DMS 273 (cell line): ENCODE results near the gene CHCHD3.
"Not testable (repeated sequence)": the region's sequence is repeated elsewhere in the genome, so short reads cannot be mapped to it uniquely, and the experiment has no call there.

Experiments
- DNase-seq: peaks from one replicate; lab custom pipeline; 2025; ENCODE audit not compliant: unreplicated experiment; lab: John Stamatoyannopoulos, UW

The CHCHD3 gene

DNA sequence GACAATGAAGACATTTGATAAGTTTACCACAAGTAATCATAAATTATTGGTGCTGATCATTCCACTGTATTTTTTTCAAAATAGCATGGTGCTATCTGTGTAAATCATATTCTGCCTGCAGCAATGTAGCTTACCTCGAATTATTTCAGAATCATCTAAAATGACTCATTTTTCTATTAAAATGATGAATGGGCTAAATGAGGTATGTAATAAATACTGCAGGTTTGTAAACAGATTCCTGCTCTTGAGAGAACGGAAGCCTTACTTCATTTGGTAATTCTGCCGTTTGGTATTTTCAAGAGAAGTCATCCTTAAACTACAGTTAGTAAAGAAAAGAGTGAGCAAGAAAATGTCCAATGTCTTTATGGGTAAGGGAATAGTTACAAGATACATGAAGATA is 115.9 kb downstream of the CHCHD3 start:
- no peak for DNase-seq

DNA sequence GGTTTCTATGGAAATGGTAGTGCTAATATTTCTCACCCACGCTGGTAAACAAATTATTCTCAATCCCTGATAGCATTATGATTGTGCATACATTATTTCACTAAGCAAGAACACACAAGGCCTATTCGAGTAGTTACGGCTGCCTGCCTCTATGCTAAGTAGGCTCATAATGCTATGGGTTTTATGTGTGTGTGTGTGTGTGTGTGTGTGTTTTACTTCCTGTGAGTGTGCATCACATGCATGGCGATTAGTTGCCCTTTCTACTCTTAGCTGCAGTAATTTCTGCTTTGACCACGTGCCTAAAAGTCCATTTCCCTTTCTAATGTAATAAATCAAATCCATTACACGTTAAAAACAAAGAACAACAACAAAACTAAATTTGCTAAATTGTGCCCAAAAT is 117.0 kb downstream of the CHCHD3 start:
- no peak for DNase-seq

DNA sequence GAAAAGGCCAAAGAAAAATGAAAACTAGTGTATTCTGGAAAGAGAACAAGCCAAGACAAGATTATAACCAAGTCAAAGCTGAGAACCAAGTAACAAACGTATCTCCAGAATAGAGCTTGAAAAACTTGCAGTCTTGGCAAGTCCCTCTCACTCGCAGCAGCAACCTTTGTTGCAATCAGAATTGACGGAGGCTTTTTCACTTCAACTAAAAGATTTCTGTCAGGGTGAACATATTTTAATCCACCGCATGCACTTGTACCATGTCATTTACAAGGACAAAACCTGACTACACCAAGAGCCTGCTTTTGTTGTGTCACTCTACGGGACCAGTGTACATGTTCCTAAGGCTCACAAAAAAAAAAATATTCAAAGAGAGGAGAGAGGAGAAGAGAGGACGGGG is 122.0 kb downstream of the CHCHD3 start:
- no peak for DNase-seq

DNA sequence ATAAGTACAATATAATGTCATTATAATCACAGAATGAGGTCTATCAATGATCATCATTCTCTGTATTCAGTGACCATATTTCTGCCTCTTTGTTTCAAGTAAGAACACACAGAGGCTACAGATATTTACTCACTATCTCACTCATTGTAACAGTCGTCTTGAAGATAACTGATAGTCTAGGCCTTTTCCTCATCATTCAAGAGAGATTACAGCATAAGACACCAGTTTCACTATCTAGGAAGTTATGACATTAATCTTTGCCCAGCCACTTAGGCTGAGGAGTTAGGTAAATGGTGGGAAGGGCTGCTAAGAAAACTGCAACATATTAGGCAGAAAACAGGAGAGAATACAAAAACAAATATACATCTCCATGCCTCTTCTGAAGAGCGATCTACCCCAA is 125.3 kb downstream of the CHCHD3 start:
- DNase-seq = no peak

DNA sequence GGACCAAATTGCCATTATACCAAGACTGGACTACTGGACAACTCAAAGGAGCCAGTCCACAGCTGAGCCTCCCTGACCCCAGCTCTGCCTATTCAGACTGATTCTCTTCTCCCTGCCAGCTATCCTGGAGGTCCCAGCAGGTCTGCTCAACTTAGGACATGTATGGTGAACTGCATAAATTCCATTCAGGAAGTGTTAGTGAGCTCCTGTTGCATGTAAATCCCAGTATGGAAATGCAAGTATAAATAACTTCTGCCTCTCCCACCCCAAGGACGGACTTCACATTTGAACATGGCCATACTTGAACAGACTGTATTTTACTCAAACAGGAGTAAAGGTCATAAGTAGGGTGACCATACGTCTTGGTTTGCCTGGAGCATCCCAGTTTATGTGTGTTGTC is 128.4 kb downstream of the CHCHD3 start:
- DNase-seq = no peak

DNA sequence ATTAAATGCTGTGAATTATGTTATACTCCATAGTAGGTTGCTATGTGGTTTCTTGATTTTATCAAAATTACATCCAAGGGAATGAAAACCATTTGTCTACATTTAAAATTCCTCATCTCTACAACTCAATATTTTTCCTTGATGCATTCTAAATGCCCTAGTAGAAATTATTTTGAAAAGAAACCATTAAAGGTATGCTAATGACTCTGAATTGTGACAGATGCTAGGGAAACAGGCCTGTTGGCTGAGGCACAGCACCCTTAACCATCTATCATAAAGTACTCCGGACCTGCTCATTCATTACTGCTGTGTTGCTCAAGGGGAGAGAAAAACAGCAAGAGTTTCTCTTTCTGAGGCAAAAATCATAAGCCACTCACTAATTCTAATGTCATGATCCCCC is 131.2 kb downstream of the CHCHD3 start:
- DNase-seq = no peak

DNA sequence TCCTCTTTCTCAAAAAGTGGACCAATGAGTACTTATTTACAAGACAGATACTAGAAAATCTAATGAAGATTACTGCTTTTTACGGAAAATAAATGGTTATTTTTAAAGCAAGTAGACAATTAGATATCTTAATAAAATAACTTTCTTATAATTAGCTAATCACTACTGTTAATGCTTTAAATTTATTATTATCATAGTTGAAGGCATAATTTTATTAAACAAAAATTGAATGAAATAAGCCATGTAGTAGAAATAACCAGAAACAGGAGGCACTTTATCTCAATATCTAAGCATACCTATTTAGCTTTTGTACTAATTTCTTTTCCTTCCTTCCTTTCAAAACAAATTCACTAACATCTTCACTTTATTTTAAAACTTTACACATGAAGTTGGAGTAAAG is 134.9 kb downstream of the CHCHD3 start:
- no peak for DNase-seq

DNA sequence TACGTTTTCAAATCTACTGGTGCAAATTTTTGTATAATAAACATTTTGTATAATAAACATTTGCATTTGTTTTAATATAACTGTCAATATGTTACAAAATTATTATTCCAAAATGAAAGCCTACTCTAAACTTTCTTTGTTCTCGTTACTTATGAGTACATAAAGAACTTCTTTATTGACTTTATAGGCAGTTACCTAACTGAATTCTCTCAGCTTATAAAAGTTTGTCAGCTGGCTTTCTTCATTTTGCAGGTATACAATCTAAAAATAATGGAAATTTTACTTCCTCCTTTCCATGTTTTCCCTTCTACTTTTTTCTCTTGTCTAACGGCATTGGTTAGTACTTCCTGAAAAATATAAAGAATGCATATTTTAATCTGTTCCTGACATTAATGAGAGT is 137.1 kb downstream of the CHCHD3 start:
- no peak for DNase-seq

DNA sequence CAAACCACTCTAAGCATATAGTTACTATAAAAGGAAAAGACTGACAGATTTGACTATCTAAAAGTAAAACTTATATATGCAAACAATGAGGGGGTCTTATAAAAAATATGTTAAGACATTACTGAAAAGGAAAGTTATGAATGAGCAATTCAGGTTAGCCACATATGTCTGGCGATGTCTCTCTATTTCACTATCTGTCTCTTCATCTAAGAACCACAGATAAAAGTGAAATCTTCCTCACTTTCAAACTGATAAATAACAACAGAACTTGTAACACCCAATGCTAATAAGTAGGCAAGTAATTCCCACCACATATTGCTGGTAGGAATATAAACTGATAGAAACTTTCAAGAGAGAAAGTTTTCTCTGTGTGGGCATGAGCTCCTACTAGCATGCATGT is 138.2 kb downstream of the CHCHD3 start:
- DNase-seq = no peak

DNA sequence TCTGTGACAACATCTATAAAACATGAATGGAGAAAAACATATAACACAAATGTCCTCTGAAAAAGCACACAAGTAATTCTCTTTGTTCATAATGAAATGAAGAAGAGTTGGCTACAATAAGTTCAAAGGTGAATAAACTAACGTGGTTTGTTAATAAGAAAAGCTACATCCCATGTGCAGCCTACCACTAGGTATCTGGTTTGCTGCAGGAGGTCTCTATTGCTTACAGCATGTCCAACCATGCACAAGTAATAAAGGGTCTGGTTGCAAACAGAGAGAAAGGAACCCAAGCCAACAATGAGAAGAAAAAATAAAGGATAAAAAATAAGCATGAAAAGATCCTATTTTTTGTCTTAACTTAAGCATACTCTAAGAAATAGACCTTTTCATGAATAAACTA is 139.2 kb downstream of the CHCHD3 start:
- DNase-seq = no peak

DNA sequence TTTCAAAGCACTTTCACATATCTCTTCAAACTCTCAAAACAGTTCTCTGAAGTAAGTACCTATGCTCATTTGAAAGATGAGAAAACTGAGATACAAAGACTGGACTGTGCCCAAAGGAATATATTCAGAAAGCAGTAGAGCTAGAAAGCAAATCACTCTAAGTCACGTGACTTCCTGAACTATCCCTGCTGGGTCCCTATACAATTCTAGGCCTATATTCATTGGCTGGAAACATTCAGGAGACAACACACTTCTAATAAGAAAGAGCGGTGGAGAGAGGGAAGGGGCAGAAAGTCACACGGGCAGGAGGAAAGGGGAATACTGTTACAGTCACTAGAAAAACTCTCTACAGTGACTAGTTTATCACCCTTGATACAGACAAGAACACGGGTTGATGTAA is 140.0 kb downstream of the CHCHD3 start:
- no peak for DNase-seq

DNA sequence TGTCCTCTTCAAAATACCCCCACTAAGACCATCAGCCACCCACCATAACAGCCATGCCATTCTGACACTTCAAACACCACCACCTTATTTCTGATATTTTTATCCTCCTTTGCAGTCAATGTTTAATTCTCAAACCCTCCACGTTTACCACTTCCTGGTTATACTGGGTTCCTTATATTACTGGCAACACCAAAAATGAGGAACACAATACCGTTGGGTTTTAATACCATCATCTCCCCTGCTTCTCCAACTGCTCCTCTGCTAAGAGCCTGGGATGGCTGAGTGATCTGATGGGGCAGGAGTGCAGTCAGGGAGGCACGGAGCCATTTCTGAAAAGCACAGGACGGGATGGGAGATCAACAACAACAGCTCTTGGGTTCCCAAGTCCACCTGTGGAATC is 140.5 kb downstream of the CHCHD3 start:
- no peak for DNase-seq

DNA sequence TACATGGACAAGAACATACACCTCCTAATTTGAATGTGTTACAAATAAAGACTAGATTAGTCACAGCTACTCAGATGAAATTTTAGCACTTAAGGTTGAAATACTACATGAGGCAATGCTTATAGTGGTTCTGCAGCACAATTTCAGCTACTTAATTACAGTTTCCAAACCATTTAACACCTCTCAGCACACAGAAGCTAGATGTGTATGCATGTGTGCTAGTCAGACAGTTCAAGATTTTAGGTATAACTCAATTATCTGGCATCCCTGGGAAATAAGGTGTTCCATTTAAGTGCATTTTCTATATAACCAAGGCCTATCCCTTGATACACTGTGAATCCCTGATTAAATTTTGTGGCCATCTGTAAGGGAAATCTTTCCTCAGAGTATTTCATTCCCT is 141.8 kb downstream of the CHCHD3 start:
- no peak for DNase-seq

DNA sequence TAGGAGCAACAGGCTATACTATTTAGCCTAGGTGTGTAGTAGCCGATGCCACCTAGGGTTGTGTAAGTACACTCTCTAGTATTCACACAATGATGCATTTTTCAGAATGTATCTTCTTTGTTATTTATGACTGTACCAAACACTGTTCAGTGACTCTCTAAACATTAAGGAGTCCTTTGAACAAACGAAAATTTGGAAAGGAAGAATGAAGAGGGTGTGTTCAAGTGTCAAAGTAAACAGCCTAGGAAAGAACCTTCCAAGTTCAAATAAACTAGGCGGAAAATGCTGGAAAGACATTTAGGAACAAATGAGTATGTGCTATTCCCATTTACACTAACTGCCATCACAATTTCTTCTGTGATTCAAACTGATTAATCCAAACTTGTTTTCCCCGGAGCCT is 142.4 kb downstream of the CHCHD3 start:
- no peak for DNase-seq

DNA sequence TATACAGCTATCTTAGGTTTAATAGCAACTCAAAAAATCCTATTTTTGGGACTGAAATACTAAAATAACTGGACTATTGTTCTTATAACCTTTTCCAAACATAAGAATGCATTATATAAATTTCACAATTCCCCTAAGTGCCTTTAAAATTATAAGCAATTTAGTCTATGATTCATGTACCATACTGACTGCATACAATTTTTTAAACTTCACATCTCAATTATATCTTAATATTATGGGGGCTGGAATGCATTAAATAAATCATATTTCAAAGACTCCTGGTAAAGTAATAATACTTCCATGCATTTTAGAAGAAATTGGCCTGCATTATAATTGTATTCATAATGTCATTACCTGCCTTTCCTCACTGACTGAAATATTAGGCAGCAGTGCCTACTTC is 144.6 kb downstream of the CHCHD3 start:
- no peak for DNase-seq

DNA sequence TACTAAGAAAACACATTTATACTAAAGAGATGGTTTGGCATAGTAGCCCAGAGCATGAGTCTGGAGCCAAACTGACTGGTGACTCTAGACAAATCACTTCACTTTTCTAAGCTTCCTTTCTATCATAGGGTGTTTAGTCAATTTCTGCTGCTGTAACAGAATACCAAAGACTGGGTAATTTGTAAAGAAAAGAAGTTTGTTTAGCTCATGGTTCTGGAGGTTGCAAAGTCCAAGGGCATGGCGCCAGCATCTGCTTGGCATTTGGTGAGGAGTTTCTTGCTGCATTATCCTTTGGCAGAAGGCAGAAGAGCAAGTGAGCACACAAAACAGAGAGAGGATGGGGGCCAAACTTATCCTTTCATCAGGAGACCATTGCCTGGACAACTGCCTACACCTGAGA is 146.3 kb downstream of the CHCHD3 start:
- DNase-seq = no peak

DNA sequence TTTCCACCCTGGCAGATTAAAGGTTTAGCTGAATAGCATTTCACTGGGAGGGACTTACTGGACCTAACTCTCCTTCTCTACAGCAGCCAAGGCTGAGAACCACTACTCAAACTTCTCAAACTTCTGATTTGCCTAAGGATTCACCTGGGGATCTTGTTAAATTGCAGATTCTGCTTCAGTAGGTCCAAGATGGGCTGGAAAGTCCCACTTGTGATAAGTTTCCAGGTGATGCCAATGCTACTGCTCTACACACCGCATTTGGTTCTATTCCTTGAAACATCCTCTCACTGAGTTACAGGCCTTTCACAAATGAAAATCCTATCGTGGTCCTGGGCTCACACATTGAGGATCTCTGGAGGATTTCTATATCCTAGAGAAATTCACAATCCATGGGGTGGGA is 147.9 kb downstream of the CHCHD3 start:
- DNase-seq = no peak

DNA sequence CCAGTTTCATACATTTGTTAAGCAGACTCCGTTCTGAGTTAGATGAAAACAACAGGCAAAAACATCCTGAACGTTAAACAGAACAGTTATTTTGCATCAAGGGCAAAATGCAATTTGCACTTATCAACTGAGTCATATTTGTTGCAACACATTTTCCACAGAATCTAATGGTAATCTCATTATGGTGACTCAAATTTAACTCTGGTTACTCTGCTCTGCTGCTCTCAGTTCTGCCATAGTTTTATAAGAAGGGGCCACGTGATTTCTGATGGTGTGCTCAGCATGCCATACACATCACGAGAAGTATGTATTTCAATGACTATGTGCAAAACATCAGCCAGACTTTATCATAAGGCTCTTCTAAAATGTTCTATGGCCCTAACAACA is 148.8 kb downstream of the CHCHD3 start:
- no peak for DNase-seq

DNA sequence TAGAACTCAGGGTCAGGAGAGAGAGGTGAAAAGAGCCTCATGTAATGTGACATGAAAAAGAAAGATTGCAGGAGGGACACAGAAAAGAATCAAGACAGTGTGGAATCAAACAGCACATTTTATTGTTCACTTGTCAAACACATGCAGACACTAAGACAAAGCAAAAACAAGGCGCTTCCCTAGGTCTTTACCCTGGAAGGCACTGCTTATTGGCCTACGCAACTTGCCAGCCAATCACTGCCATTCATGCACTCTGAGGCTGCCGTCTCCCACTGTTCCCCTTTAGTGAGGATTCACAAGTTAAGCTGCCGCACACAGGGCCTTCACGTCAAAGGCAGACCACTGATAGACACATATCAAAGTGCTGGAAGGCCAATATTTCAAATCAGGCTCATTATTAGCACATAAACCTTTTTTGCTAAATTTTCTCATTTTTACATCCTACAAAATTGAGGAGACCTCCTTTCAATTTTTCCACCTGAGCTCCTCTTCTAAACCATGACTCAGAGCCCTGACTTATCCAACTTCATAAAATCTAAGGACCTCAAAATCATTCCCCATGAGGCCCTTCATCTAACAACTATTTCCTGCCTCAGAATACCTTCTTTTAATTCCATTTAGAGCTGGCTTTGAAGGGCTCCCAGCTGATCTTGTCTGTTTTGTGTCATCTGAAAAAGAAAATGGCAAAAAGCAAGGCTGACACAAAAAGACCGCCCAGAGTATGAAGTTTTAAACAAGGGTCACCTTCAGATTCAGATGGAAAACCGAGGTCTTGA is 149.4 kb downstream of the CHCHD3 start:
- DNase-seq = no peak

DNA sequence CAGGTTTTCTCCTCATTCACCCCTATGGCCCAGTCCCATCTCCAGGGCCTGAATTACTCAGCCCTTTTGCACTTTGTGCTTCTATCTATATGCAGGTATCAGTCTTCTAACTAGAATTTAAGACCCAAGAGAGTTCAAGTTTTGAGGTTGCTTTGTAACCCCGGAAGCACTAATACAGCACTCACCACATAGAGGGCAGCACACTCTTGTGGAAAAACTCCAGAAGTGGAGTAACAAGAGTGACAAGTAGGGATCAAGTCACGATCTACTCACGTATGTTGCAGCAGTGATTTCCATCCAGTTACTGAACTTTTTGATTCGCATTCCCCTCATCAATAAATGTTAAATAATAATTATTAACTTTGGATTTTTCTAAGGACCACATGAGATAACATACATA is 151.0 kb downstream of the CHCHD3 start:
- DNase-seq = peak; percentile 39

DNA sequence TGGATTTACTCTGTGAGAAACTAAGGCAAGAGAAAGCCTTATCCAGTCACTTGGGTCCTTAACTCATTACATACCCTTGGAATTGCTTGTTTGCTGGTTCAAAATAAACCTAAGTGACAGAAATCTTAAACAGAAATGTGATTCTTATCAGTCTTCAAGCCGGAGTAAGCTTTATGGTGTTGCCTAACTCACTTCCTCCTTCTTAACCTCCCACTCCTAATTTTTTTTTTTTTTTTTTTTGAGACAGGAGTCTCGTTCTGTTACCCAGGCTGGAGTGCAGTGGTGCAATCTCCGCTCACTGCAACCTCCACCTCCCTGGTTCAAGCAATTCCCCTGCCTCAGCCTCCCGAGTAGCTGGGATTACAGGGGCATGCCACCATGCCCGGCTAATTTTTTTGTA is 151.9 kb downstream of the CHCHD3 start:
- DNase-seq = not testable (repeated sequence)

DNA sequence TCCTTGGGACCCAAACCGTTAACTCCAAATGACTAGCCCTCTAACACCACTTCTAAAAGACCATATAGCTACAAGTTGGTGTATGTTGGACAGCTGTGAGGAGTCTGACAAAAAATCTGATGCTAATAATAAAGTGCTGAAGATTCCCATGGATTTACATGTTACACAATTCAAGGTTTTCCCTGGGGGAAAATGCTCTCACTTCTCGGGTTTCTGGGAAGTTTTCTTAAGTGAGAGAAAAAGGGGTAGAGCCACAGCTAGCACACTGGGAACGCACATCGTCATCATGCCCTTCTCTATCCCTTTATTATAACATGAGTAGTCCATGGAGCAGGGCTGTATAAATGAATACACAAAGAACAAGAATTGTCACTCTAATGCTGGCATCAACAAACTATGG is 162.1 kb downstream of the CHCHD3 start:
- DNase-seq = no peak

DNA sequence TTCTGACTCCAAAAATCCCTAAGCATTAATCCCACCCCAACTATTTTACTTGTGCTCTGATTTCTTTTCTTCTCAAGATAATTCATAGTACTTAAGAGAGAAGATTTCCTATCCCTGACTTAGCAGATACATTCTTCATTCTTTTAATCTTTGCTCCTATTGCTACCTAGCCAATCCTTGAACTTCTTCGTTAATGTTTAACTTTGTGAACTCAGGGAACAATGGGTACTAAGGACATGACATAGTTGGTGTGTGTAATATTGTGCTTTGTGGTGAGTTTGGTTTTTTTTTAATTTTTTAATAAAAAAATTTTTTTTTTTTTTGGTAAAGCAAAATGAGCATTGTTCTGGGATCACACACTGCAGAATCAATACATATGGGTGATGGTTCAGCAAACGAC is 166.2 kb downstream of the CHCHD3 start:
- no peak for DNase-seq

DNA sequence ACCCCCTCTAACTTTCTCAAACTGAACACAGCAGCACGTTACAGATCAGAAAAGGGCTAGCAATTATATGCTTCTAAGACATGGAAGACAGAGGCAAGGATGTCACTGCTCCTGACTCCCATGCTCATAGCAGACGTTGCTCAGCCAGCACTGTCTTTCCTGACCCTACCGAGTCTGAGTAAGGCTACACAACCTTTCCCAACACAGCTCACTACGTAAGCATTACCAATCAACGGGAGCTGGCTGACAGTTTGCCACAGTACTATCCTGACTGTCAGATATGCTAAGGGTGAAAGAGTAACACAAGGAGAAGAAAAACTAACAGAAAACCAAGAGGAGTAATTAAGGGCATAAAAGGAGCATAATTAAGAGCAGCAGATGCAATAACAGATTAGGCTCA is 171.2 kb downstream of the CHCHD3 start:
- DNase-seq = no peak
